B cell (primary cell): Measurements from ENCODE around the gene SMC4.

Experiments used
- EZH2 ChIP-seq: IDR thresholded peaks from 2 replicates; pipeline ENCODE4 v1.6.1; 2012; ENCODE audit warnings: borderline replicate concordance, low read depth, mild to moderate bottlenecking, moderate library complexity, low read length; ENCODE audit not compliant: insufficient read depth, poor library complexity, severe bottlenecking
- TF ChIP-seq, protein P1 (sequence below): fragments of 200-600 bp; IDR thresholded peaks from one replicate; pipeline ENCODE4 v1.8.0; 2022; ENCODE audit warnings: antibody characterized with exemption, mild to moderate bottlenecking

DNA sequence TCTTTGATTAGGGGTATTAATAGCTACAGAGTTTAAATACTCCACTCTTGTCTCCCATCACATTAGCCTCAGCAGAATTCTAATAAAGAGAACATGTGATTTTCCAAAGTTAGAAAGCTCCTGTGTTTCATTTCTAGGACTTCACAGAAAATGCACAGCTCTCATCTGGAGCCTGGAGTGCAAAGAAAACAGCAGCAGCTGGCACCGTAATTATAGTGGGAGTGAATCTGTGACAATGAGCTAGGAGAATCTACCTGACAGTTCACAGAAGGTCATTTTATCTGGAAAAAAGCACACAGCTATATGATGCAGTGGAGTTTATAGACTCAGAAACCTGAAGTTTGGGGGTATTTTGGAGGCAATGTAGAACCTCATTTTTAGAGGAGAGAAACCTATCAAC is 55.5 kb downstream of the SMC4 start:
- TF ChIP-seq, protein P1, sequence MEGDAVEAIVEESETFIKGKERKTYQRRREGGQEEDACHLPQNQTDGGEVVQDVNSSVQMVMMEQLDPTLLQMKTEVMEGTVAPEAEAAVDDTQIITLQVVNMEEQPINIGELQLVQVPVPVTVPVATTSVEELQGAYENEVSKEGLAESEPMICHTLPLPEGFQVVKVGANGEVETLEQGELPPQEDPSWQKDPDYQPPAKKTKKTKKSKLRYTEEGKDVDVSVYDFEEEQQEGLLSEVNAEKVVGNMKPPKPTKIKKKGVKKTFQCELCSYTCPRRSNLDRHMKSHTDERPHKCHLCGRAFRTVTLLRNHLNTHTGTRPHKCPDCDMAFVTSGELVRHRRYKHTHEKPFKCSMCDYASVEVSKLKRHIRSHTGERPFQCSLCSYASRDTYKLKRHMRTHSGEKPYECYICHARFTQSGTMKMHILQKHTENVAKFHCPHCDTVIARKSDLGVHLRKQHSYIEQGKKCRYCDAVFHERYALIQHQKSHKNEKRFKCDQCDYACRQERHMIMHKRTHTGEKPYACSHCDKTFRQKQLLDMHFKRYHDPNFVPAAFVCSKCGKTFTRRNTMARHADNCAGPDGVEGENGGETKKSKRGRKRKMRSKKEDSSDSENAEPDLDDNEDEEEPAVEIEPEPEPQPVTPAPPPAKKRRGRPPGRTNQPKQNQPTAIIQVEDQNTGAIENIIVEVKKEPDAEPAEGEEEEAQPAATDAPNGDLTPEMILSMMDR: no peak
- TF ChIP-seq EZH2: no peak
